GM13977 (cell line): ENCODE measurements around the gene SFXN4.
"Not testable (repeated sequence)": the region's sequence is repeated elsewhere in the genome, so short reads cannot be mapped to it uniquely, and the experiment has no call there.

Experiments
- DNase-seq: peaks from one replicate; pipeline ENCODE4 v3.0.0; 2012; ENCODE audit warnings: low spot score
- in situ Hi-C: fragments of 300-500 bp; cut with MboI; formaldehyde crosslinking; loops from one replicate; pipeline ENCODE4 v1.12.0; 2022; ENCODE audit warnings: low sequenced_read_pairs, low pct_unique_long_range_greater_than_20kb, mixed read lengths, inconsistent platforms; ENCODE audit not compliant: unreplicated experiment
- TF ChIP-seq, protein P1 (sequence below): IDR thresholded peaks from 2 replicates; pipeline ENCODE4 v1.5.1; 2012; ENCODE audit warnings: mild to moderate bottlenecking, control low read depth; ENCODE audit not compliant: insufficient read depth; ENCODE audit errors: extremely low read depth, missing control alignments

The SFXN4 gene

DNA sequence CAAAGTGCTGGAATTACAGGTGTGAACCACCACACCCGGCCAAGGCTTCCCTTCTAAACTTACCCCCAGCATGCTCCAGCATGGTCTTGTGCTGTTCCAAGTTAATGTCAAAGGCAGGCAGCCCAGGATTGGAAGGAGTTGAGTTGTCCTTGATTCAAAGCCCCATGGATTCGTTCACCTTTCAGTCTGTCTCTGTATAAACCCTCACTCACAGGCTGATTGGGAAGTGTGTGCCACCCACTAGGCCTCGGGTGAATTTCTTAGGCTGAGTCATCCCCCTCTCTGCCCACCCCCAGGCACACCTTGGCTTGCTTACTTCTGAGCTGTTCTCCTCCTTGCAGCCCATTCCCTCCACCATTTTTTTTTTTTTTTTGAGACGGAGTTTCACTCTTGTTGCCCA, 26.4 kb upstream of the SFXN4 start:
- no peak for DNase-seq
- in situ Hi-C loops: no loop called here
- TF ChIP-seq, protein P1, sequence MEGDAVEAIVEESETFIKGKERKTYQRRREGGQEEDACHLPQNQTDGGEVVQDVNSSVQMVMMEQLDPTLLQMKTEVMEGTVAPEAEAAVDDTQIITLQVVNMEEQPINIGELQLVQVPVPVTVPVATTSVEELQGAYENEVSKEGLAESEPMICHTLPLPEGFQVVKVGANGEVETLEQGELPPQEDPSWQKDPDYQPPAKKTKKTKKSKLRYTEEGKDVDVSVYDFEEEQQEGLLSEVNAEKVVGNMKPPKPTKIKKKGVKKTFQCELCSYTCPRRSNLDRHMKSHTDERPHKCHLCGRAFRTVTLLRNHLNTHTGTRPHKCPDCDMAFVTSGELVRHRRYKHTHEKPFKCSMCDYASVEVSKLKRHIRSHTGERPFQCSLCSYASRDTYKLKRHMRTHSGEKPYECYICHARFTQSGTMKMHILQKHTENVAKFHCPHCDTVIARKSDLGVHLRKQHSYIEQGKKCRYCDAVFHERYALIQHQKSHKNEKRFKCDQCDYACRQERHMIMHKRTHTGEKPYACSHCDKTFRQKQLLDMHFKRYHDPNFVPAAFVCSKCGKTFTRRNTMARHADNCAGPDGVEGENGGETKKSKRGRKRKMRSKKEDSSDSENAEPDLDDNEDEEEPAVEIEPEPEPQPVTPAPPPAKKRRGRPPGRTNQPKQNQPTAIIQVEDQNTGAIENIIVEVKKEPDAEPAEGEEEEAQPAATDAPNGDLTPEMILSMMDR: no peak

DNA sequence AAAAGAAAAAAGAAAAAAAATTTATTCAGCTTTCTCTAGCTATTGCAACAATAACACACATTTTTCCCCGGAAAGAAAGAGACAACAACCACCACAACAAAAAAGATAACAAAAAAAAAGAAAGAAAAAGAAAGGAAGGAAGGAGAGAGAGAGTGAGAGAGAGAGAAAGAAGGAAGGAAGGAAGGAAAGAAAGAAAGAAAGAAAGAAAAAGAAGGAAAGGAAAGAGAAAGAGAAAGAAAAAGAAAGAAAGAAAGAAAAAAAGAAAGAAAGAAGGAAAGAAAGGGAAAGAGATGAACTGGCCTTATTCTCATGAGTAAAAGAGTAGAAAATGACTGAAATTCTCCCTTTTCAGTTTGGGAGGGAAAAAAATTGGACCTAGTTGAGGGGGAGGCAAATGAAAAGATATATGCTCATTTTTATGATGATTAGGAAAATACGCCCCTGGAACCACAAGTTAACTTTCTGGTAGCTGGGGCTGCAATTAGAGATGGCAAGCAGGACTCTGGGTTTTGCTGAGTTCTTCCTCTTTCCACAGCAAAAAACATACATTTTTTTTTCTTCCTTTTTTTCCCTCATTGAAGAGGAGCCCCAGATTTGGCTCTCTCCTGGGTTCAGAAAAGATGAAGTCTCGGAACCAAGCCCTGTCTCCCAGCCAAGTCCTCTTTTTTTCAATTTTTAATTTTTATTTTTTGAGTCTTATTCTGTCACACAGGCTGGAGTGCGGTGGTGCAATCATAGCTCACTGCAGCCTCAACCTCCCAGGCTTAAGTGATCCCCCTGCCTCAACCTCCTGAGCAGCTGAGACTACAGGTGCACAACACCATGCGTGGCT, 25.7 kb upstream of the SFXN4 start:
- in situ Hi-C loops: no loop called here
- DNase-seq: no peak
- TF ChIP-seq, protein P1: no peak

DNA sequence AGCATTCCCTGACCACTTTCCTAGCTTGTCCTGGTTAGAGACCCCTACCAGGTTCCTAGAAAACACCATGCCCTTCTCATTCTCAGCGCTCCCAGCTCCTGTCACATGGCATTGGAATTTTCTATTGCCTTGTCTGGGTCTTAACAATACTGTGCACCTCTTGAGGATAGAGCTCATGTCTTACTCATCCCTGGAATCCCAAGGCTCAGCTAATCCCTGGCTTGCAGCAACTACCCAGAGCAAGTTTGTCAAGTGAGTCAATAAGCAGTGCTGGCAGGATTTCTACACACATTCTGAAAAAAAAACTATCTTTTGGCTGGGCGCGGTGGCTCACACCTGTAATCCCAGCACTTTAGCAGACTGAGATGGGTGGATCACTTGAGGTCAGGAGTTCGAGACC, 24.8 kb upstream of the SFXN4 start:
- TF ChIP-seq, protein P1: no peak
- in situ Hi-C loops: no loop called here
- DNase-seq: no peak

DNA sequence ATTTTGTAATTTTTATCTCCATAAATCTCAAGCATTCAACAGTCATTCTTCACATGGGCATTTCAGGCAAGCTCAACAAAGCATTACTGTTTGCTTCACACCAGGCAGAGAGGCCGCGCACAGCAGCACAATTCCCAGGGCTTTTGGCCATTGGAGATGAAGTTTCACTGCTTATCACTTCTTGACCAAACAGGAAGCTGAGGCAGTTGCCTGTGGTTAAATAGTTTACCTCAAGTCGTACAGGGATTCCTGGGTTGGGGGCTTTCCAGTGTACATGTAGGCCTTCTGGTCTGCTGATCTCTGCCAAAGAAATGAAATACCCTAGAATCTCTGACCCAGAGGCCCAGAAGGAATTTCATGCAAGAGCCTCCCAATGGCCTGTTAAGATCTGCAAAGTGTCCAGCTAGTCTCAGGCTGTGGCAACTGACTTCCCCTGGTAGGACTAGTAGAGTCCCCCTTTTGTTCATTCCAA, 24.3 kb upstream of the SFXN4 start:
- TF ChIP-seq, protein P1: no peak
- in situ Hi-C loops: no loop called here
- peak; percentile 40 for DNase-seq

DNA sequence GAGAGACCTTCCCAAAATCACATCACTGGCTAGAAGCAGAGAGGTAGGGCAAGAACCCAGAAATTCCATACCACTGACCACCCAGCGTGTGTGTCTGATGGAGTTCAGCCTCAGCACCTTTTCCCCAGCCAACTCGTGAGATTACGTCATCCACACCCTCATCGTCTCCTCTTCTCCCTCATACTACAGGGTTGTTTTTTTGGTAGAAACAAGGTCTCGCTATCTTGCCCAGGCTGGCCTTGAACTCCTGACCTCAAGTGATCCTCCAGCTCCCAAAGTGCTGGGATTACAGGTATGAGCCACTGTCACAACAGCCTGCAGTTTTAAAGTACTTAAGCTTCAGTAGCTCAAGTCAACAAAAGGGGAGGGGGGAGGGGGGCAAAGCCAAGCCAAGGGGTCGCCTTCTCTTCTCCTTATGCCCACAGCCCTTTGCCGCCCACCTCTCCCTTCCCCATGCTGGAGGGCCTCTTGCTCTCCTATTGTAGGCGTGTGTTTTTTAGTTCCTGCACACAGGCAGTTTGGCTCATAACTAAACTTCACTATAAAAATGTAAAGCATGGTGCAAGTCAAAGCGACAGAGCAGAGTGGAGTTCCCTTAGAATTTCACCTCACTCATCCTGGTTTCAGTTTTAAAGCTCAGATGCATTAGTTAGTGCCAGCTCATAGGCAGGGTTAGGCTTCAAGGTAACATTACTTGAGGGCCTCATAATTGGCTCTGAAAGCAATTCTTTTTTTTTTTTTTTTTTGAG, 18.3 kb upstream of the SFXN4 start:
- TF ChIP-seq, protein P1: no peak
- no peak for DNase-seq
- in situ Hi-C loops: no loop called here

DNA sequence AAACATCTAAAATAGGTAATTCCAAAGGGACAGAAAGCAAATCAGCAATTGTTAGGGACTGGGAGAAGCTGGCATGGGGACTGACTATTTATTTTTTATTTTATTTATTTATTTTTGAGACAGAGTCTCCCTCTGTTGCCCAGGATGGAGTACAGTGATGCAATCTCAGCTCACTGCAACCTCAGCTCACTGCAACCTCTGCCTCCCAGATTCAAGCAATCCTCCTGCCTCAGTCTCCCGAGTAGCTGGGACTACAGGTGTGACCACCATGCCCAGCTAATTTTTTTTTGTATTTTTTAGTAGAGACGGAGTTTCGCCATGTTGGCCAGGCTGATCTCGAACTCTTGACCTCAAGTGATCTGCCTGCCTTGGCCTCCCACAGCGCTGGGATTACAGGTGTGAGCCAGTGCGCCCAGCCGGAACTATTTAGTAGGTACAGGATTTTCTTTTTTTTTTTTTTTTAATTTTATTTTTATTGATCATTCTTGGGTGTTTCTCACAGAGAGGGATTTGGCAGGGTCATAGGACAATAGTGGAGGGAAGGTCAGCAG, 15.4 kb upstream of the SFXN4 start:
- in situ Hi-C loops, DNase-seq: not testable (repeated sequence)
